Measurements from ENCODE around the gene WWTR1.

WWTR1 gene

DNA sequence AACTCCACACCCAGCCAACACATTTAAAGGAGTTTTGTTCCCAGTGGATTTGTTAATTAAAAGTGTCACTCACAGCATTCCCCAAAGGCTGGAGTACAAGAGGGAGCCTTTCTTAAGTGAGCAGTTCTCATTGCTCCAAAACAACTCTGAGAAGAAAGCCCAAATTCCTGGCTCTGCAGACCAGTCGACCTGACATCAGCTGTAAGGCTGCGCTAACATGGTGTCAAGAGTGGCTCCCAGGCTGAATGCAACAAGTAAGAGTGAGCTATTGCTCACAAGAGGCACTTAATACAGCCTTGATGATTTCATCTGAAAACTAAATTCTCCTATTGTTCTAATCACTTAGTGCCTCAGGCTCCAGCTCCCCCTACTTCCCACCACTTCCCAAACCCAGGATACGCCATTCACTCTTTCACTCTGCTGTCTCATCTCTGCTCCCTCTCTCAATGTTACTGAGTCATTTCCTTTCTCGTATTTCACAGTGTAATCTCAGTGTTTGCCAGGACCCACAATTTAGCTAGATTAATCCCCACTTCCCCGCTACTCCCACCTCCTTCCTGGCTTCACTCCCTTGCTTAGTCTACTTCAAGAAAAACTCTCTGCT is 81.8 kb downstream of the WWTR1 start:
- Mint-ChIP-seq H3K27me3 (no peaks in the 10 kb centered on the region), H3K4me3 (no peak overlapping the region), H3K9me3 (no peaks in the 10 kb centered on the region), H3K4me1 (peaks cover 3% of the 10 kb centered on the region), H3K36me3 (no peaks in the 10 kb centered on the region), H3K27ac (no peak overlapping the region)

- H3K9me3 Mint-ChIP-seq: no peaks in the 10 kb centered on the region
- H3K27ac Mint-ChIP-seq: no peak overlapping the region
- no peaks in the 10 kb centered on the region for H3K27me3 Mint-ChIP-seq
- H3K4me1 Mint-ChIP-seq: peaks cover 3% of the 10 kb centered on the region
- H3K4me3 Mint-ChIP-seq: no peak overlapping the region
- H3K36me3 Mint-ChIP-seq: no peaks in the 10 kb centered on the region
These were observed 82.4 kb downstream of the WWTR1 start for GRCh38 chr3:149575213-149575960.

DNA sequence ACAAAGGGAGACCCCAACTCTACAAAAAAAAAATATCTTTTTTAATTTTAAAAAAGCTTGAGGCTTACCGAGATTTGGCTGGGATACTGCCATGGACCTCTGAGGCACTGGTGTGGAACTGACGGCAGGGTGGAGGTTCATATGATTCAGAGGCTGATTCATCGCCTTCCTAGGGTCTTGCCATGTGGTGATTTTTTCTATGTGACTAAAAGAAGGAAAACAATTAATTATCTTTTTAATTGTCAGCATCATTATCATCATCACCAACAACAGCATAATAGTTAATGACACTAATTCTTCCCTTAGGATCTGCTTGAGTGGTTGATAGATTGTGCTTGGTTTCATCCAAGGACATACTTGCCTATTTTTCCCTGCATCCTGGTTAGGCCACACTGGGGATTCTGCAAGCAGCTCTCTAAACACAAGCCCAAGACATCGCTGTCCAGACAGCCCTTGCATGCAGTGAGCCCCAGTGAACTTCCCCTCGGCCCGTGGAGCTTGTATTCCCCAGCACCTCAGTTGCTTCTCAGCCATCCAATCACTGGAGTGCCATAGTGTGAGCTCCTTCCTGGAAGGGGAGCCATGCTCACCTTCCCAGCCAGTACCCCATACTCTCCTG is 84.9 kb downstream of the WWTR1 start:
- Mint-ChIP-seq H3K4me1 (peaks cover 3% of the 10 kb centered on the region), H3K9me3 (no peaks in the 10 kb centered on the region), H3K27ac (no peak overlapping the region), H3K27me3 (no peaks in the 10 kb centered on the region), H3K36me3 (no peaks in the 10 kb centered on the region), H3K4me3 (no peak overlapping the region)

DNA sequence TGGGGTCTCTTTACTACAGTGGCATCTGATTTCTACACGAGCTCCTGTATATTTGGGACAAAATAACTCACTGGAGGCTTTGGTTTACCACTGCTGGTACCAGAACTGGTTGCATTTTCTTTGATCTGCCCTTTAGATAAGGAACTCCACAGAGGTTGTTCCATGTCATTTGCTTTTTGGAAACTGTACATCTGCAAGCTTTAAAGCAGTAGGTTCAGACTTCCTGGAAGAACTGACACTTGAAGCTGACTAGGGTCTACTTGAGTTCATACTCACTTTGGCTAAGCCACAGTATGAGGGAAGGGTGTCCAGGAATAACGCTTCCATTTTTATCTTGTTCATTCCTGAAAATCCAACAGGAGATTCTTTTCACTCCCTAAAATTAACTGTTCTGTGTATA is 86.4 kb downstream of the WWTR1 start:
- Mint-ChIP-seq H3K27me3 (no peaks in the 10 kb centered on the region), H3K4me1 (peaks cover 3% of the 10 kb centered on the region), H3K27ac (no peak overlapping the region), H3K4me3 (no peak overlapping the region), H3K9me3 (no peaks in the 10 kb centered on the region), H3K36me3 (no peaks in the 10 kb centered on the region)

GRCh38 chr3:149570016-149570415 is 87.8 kb downstream of the WWTR1 start:
- Mint-ChIP-seq H3K9me3 (no peaks in the 10 kb centered on the region), H3K4me1 (peaks cover 3% of the 10 kb centered on the region), H3K27me3 (no peaks in the 10 kb centered on the region), H3K4me3 (no peak overlapping the region), H3K36me3 (no peaks in the 10 kb centered on the region), H3K27ac (no peak overlapping the region)

GRCh38 chr3:149567381-149567780 is 90.4 kb downstream of the WWTR1 start:
- H3K27me3 Mint-ChIP-seq: no peaks in the 10 kb centered on the region

GRCh38 chr3:149566292-149566975 is 91.4 kb downstream of the WWTR1 start:
- Mint-ChIP-seq H3K4me1 (no peaks in the 10 kb centered on the region), H3K4me3 (no peak overlapping the region), H3K9me3 (no peaks in the 10 kb centered on the region), H3K36me3 (no peaks in the 10 kb centered on the region), H3K27ac (no peak overlapping the region), H3K27me3 (no peaks in the 10 kb centered on the region)

More at GRCh38 chr3:149567381-149567780, 90.4 kb downstream of the WWTR1 start:
- Mint-ChIP-seq H3K4me3 (no peak overlapping the region), H3K4me1 (no peaks in the 10 kb centered on the region), H3K27ac (no peak overlapping the region), H3K9me3 (no peaks in the 10 kb centered on the region), H3K36me3 (no peaks in the 10 kb centered on the region)

GRCh38 chr3:149564079-149564478 is 93.7 kb downstream of the WWTR1 start:
- Mint-ChIP-seq H3K27me3 (peaks cover 3% of the 10 kb centered on the region), H3K4me3 (no peak overlapping the region), H3K27ac (no peak overlapping the region), H3K4me1 (no peaks in the 10 kb centered on the region), H3K36me3 (no peaks in the 10 kb centered on the region), H3K9me3 (no peaks in the 10 kb centered on the region)

DNA sequence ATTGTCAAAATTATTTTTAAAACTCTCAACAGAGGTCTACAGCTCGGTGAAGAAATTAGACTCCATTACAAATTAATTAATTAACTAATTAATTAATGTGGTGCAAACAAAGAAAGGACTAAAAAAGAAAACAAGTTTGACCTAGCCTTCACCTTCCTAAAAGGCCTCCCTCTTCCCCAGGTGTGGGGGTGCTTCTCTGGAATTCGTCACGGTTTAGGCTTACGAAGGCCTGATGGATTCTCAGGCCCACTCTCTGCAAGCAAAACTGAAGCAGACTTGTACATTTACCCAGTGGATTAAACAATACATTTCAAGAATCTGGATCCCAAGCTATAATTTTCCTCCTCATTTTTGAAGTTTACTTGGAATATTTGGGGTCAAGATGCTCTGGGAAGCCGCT is 94.7 kb downstream of the WWTR1 start:
- Mint-ChIP-seq H3K36me3 (no peaks in the 10 kb centered on the region), H3K4me3 (no peak overlapping the region), H3K4me1 (no peaks in the 10 kb centered on the region), H3K9me3 (no peaks in the 10 kb centered on the region), H3K27me3 (peaks cover 3% of the 10 kb centered on the region), H3K27ac (no peak overlapping the region)

DNA sequence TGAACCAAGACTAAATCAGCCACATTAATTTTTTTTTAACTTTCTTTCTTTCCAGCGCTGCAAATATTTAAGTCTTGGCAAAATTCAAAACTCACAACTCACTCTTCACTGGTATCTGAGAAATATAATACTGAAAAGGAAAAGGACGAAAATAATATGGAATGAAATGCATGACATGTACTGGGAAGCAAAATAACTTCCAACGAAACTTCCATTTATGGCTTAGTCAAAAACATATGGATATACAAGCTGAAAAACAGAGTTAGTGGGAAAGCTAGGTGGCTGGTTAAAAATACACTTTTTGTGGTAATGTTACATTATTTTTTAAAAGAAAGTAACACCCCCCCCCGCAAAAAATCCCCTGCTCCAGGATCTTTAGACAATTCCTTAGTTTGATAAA is 97.2 kb downstream of the WWTR1 start:
- no peak overlapping the region for H3K27ac Mint-ChIP-seq
- H3K36me3 Mint-ChIP-seq: no peaks in the 10 kb centered on the region
- H3K4me3 Mint-ChIP-seq: no peak overlapping the region
- no peaks in the 10 kb centered on the region for H3K4me1 Mint-ChIP-seq
- no peaks in the 10 kb centered on the region for H3K9me3 Mint-ChIP-seq
- peaks cover 9% of the 10 kb centered on the region for H3K27me3 Mint-ChIP-seq

- Mint-ChIP-seq H3K9me3 (no peaks in the 10 kb centered on the region), H3K36me3 (no peaks in the 10 kb centered on the region), H3K4me1 (no peaks in the 10 kb centered on the region), H3K4me3 (no peak overlapping the region), H3K27ac (no peak overlapping the region), H3K27me3 (peaks cover 10% of the 10 kb centered on the region)
These were observed 97.8 kb downstream of the WWTR1 start for GRCh38 chr3:149560001-149560400.

DNA sequence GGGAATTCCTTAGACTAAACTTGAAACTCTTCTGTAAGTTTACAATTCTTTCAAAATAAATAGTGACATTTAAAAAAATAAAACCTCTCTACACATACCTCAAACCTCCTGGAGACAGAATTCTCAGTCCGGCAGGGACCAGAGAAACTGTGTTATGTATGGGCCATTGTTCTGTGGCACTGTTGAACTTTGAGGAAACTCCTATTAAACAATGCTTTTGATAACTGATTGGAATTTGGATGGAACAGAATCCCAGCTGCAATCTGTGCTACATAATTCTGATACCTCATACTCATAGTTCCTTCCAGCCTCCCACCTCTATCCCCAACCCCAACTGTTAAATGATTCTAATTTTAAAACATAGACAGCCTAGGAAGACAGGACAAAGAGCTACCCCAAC is 98.3 kb downstream of the WWTR1 start:
- Mint-ChIP-seq H3K36me3 (no peaks in the 10 kb centered on the region), H3K27ac (no peak overlapping the region), H3K4me3 (no peak overlapping the region), H3K27me3 (peaks cover 11% of the 10 kb centered on the region), H3K9me3 (no peaks in the 10 kb centered on the region), H3K4me1 (no peaks in the 10 kb centered on the region)

- no peaks in the 10 kb centered on the region for H3K9me3 Mint-ChIP-seq
- H3K4me3 Mint-ChIP-seq: no peak overlapping the region
- H3K27me3 Mint-ChIP-seq: peaks cover 11% of the 10 kb centered on the region
- no peaks in the 10 kb centered on the region for H3K4me1 Mint-ChIP-seq
- H3K27ac Mint-ChIP-seq: no peak overlapping the region
- no peaks in the 10 kb centered on the region for H3K36me3 Mint-ChIP-seq
These were observed 101.9 kb downstream of the WWTR1 start for GRCh38 chr3:149555927-149556326.

DNA sequence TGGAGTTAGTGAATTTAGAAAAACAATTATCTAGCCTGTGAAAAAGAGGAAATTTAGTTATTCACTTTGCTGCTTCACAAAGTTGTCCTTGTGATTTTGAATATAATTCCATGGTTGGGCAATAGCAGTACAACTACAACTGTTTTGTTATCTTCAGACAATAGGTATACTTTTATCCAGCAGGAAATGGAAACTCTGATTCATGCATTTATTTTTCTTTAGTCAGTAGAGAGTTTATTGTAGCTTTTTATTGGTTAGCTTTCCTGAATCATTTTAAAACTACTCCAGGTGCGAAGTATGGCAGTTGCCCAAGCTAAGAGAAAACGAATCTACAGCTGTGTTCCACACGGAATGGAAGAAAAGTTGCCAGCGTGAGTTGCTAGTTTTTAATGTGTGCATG is 103.0 kb downstream of the WWTR1 start:
- Mint-ChIP-seq H3K36me3 (no peaks in the 10 kb centered on the region), H3K4me3 (no peak overlapping the region), H3K27ac (no peak overlapping the region), H3K4me1 (no peaks in the 10 kb centered on the region), H3K27me3 (peaks cover 8% of the 10 kb centered on the region), H3K9me3 (no peaks in the 10 kb centered on the region)

GRCh38 chr3:149553781-149554451 is 103.9 kb downstream of the WWTR1 start:
- Mint-ChIP-seq H3K4me1 (no peaks in the 10 kb centered on the region), H3K27ac (peak overlapping the region; percentile 17), H3K36me3 (no peaks in the 10 kb centered on the region), H3K4me3 (no peak overlapping the region), H3K9me3 (no peaks in the 10 kb centered on the region), H3K27me3 (peaks cover 12% of the 10 kb centered on the region)
